SK-N-MC (cell line): ENCODE measurements around the gene PHACTR2.

Experiments used
- EZH2 ChIP-seq: fragments of 200-600 bp; sonication (generic); IDR thresholded peaks from one replicate; pipeline ENCODE4 v1.6.1; 2017; ENCODE audit warnings: antibody characterized with exemption
- FOXP2 ChIP-seq: optimal IDR thresholded peaks from 2 replicates; pipeline ENCODE3; 2011; ENCODE audit warnings: mild to moderate bottlenecking, moderate library complexity; ENCODE audit not compliant: insufficient read depth; ENCODE audit errors: extremely low read length, control extremely low read depth
- POLR2AphosphoS5 ChIP-seq: IDR thresholded peaks from 2 replicates; pipeline ENCODE4 v1.6.1; 2012; ENCODE audit warnings: mild to moderate bottlenecking, low read depth, low read length, borderline replicate concordance

DNA sequence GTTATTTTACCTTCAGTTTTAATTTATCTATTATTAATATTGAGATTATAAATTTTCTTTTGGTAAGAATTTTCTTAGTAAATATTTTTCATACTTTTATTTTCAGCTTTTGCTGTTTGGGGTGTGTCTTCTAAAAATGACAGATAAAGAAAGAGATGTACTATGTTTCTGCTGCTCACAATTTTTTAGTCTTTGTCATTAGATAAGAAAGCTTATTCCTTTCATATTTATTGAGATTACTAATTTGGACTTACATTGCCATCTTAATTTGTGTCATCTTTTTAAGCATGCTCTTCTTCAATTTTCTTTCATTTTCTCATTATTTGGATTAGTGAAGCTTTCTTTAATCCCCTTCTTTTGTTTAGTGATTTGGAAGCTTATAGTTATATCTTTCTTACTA lies 13.6 kb upstream of the PHACTR2 start:
- no peak for TF ChIP-seq EZH2
- no peak for TF ChIP-seq POLR2AphosphoS5
- TF ChIP-seq FOXP2 = no peak
